Neuronal stem cell (in vitro differentiated cells): ENCODE measurements around the gene DIAPH2.

Experiments
- DNase-seq: peaks from one replicate; pipeline ENCODE4 v3.0.0-alpha.2; 2013; ENCODE audit warnings: low spot score
- H2AFZ ChIP-seq: one replicate; pipeline ENCODE4 v1.6.1; 2013; ENCODE audit warnings: mild to moderate bottlenecking, low read length, inconsistent platforms
- H2AK5ac ChIP-seq: 2 replicates; pipeline ENCODE4 v1.6.1; 2013; ENCODE audit warnings: low read depth, mild to moderate bottlenecking, inconsistent platforms, low read length, moderate library complexity, mixed read lengths
- H2BK120ac ChIP-seq: 2 replicates; pipeline ENCODE4 v1.6.1; 2013; ENCODE audit warnings: low read depth, mild to moderate bottlenecking, inconsistent platforms, low read length, moderate library complexity, mixed read lengths
- H2BK12ac ChIP-seq: one replicate; pipeline ENCODE4 v1.6.1; 2013; ENCODE audit warnings: low read length, inconsistent platforms
- H2BK15ac ChIP-seq: 2 replicates; pipeline ENCODE4 v1.6.1; 2013; ENCODE audit warnings: mild to moderate bottlenecking, low read length, inconsistent platforms, mixed read lengths
- H2BK5ac ChIP-seq: one replicate; pipeline ENCODE4 v1.6.1; 2013; ENCODE audit warnings: inconsistent platforms, mild to moderate bottlenecking, low read length, moderate library complexity
- H3K14ac ChIP-seq: one replicate; pipeline ENCODE4 v1.6.1; 2013; ENCODE audit warnings: low read length, inconsistent platforms
- H3K18ac ChIP-seq: 2 replicates; pipeline ENCODE4 v1.6.1; 2013; ENCODE audit warnings: low read length, inconsistent platforms
- H3K23ac ChIP-seq: 2 replicates; pipeline ENCODE4 v1.6.1; 2013; ENCODE audit warnings: low read depth, mild to moderate bottlenecking, mixed read lengths, low read length, inconsistent platforms; ENCODE audit not compliant: poor library complexity
- H3K27ac ChIP-seq: replicated peaks from 3 replicates; pipeline ENCODE4 v1.5.1; 2013; ENCODE audit warnings: low read length, inconsistent platforms
- H3K27me3 ChIP-seq, 3 experiments: 2 replicates each; pipeline ENCODE4 v1.6.1; 2013; ENCODE audit warnings: low read length in 3 of 3, mild to moderate bottlenecking in 2 of 3, inconsistent platforms in 1 of 3, low read depth in 1 of 3, mixed read lengths in 1 of 3, moderate library complexity in 1 of 3; ENCODE audit not compliant: control insufficient read depth in 3 of 3, insufficient read depth in 3 of 3
- H3K36me3 ChIP-seq, 2 donors: replicated peaks in 1 of 2; 2 replicates each; pipeline ENCODE4 v1.6.1; 2013; ENCODE audit warnings: low read length in 2 of 2; ENCODE audit not compliant: control insufficient read depth in 2 of 2, insufficient read depth in 2 of 2
- H3K4ac ChIP-seq: 2 replicates; pipeline ENCODE4 v1.6.1; 2013; ENCODE audit warnings: inconsistent platforms, mild to moderate bottlenecking, low read length, moderate library complexity
- H3K4me1 ChIP-seq, 2 donors: 1 replicate in 1 of 2; 2 replicates in 1 of 2; pipeline ENCODE4 v1.6.1; 2013; ENCODE audit warnings: low read length in 2 of 2, low read depth in 1 of 2; ENCODE audit not compliant: control insufficient read depth in 2 of 2, insufficient read depth in 1 of 2
- H3K4me2 ChIP-seq: one replicate; pipeline ENCODE4 v1.6.1; 2013; ENCODE audit warnings: mild to moderate bottlenecking, low read length, inconsistent platforms; ENCODE audit not compliant: insufficient read depth, poor library complexity, severe bottlenecking
- H3K4me3 ChIP-seq, 2 donors: 2 replicates each; pipeline ENCODE4 v1.5.1; 2013; ENCODE audit warnings: low read length in 2 of 2, mild to moderate bottlenecking in 2 of 2, inconsistent platforms in 1 of 2, moderate library complexity in 1 of 2
- H3K79me1 ChIP-seq: one replicate; pipeline ENCODE4 v1.6.1; 2013; ENCODE audit warnings: low read depth, mild to moderate bottlenecking, inconsistent platforms, low read length, moderate library complexity
- H3K9ac ChIP-seq: one replicate; pipeline ENCODE4 v1.6.1; 2013; ENCODE audit warnings: mild to moderate bottlenecking, low read depth, low read length, inconsistent platforms; ENCODE audit not compliant: poor library complexity
- H3K9me3 ChIP-seq, 2 donors: replicated peaks in 1 of 2; 2 replicates each; pipeline versions ENCODE3 to v1.6.1; 2013; ENCODE audit warnings: low read length in 2 of 2, mild to moderate bottlenecking in 2 of 2, inconsistent platforms in 1 of 2, low read depth in 1 of 2, mixed read lengths in 1 of 2, moderate library complexity in 1 of 2; ENCODE audit not compliant: control insufficient read depth in 2 of 2, insufficient read depth in 1 of 2
- H4K8ac ChIP-seq: one replicate; pipeline ENCODE4 v1.6.1; 2013; ENCODE audit warnings: low read depth, mild to moderate bottlenecking, inconsistent platforms, low read length, moderate library complexity
- H4K91ac ChIP-seq: one replicate; pipeline ENCODE4 v1.6.1; 2013; ENCODE audit warnings: low read length, low read depth, mild to moderate bottlenecking, inconsistent platforms; ENCODE audit not compliant: poor library complexity
- whole genome bisulfite sequencing, 2 donors: extraction: QIAGEN DNeasy Blood & Tissue Kit; methylation state at CpG; one replicate each; pipeline ENCODE4 v1.1.7; 2013; ENCODE audit warnings: missing lambda C conversion rate in 2 of 2, mixed read lengths in 1 of 2; ENCODE audit not compliant: insufficient read length in 2 of 2, insufficient replicate concordance in 1 of 2; ENCODE audit errors: extremely low coverage in 2 of 2; 5-methylcytosine and 5-hydroxymethylcytosine counted together

Gene DIAPH2

GRCh38 chrX:97605271-97605670 lies 920.6 kb downstream of the DIAPH2 start:
- Histone ChIP-seq H3K9ac (no peak overlapping the region), H3K27me3 (no peaks in the 10 kb centered on the region), H3K18ac (no peak overlapping the region), H3K4me2 (no peak overlapping the region), H2AK5ac (no peak overlapping the region), H3K4me1 (no peaks in the 10 kb centered on the region), H2BK15ac (no peak overlapping the region), H3K4me3 (no peak overlapping the region), H3K4ac (no peak overlapping the region), H3K36me3 (no peaks in the 10 kb centered on the region), H2AFZ (no peak overlapping the region), H2BK5ac (no peak overlapping the region), H3K23ac (no peak overlapping the region), H3K9me3 (no peaks in the 10 kb centered on the region), H4K8ac (no peak overlapping the region), H3K14ac (no peak overlapping the region), H3K79me1 (no peaks in the 10 kb centered on the region), H2BK12ac (no peak overlapping the region), H2BK120ac (no peak overlapping the region), H4K91ac (no peak overlapping the region), H3K27ac (no peak overlapping the region)
- no peak for DNase-seq
- no CpG with 5 or more reads among the region's 3 CpGs for WGBS, 2 donors

GRCh38 chrX:97609357-97609756 lies 924.7 kb downstream of the DIAPH2 start:
- Histone ChIP-seq H2BK12ac (no peak overlapping the region), H2AFZ (no peak overlapping the region), H3K18ac (no peak overlapping the region), H3K4me1 (no peaks in the 10 kb centered on the region), H3K79me1 (no peaks in the 10 kb centered on the region), H3K27ac (no peak overlapping the region), H3K9ac (no peak overlapping the region), H2BK5ac (no peak overlapping the region), H3K27me3 (no peaks in the 10 kb centered on the region), H4K8ac (no peak overlapping the region), H3K23ac (no peak overlapping the region), H2BK120ac (no peak overlapping the region), H3K14ac (no peak overlapping the region), H3K36me3 (no peaks in the 10 kb centered on the region), H3K9me3 (no peaks in the 10 kb centered on the region), H2BK15ac (no peak overlapping the region), H3K4me3 (no peak overlapping the region), H4K91ac (no peak overlapping the region), H3K4ac (no peak overlapping the region), H3K4me2 (no peak overlapping the region), H2AK5ac (no peak overlapping the region)
- no CpG with 5 or more reads among the region's 1 CpG for WGBS, 2 donors
- DNase-seq = no peak

GRCh38 chrX:97609938-97610337 lies 925.3 kb downstream of the DIAPH2 start:
- Histone ChIP-seq H2AFZ (no peak overlapping the region), H3K79me1 (no peaks in the 10 kb centered on the region), H3K27ac (no peak overlapping the region), H3K4me1 (no peaks in the 10 kb centered on the region), H2BK120ac (no peak overlapping the region), H3K9me3 (no peaks in the 10 kb centered on the region), H2AK5ac (no peak overlapping the region), H3K36me3 (no peaks in the 10 kb centered on the region), H3K9ac (no peak overlapping the region), H3K27me3 (no peaks in the 10 kb centered on the region), H4K8ac (no peak overlapping the region), H2BK12ac (no peak overlapping the region), H4K91ac (no peak overlapping the region), H2BK15ac (no peak overlapping the region), H3K4me2 (no peak overlapping the region), H3K4me3 (no peak overlapping the region), H3K14ac (no peak overlapping the region), H3K18ac (no peak overlapping the region), H3K23ac (no peak overlapping the region), H3K4ac (no peak overlapping the region), H2BK5ac (no peak overlapping the region)
- no peak for DNase-seq
- no CpG with 5 or more reads among the region's 1 CpG for WGBS, 2 donors

- Histone ChIP-seq H3K14ac (no peak overlapping the region), H3K4me2 (no peak overlapping the region), H3K4ac (no peak overlapping the region), H2BK15ac (no peak overlapping the region), H2AK5ac (no peak overlapping the region), H3K27ac (no peak overlapping the region), H3K23ac (no peak overlapping the region), H3K18ac (no peak overlapping the region), H2AFZ (peak overlapping the region; percentile 15), H2BK120ac (no peak overlapping the region), H3K36me3 (no peaks in the 10 kb centered on the region), H3K79me1 (no peaks in the 10 kb centered on the region), H3K9ac (no peak overlapping the region), H3K4me3 (no peak overlapping the region), H3K27me3 (no peaks in the 10 kb centered on the region), H2BK12ac (no peak overlapping the region), H3K4me1 (no peaks in the 10 kb centered on the region), H2BK5ac (no peak overlapping the region), H4K8ac (no peak overlapping the region), H4K91ac (no peak overlapping the region), H3K9me3 (no peaks in the 10 kb centered on the region)
- DNase-seq = no peak
- WGBS, 2 donors = no CpG with 5 or more reads among the region's 7 CpGs
Measured at GRCh38 chrX:97616883-97617530, 932.4 kb downstream of the DIAPH2 start.
